ENCODE measurements around the gene CARM1.
"Not testable (repeated sequence)": the region's sequence is repeated elsewhere in the genome, so short reads cannot be mapped to it uniquely, and the experiment has no call there.

The CARM1 gene

DNA sequence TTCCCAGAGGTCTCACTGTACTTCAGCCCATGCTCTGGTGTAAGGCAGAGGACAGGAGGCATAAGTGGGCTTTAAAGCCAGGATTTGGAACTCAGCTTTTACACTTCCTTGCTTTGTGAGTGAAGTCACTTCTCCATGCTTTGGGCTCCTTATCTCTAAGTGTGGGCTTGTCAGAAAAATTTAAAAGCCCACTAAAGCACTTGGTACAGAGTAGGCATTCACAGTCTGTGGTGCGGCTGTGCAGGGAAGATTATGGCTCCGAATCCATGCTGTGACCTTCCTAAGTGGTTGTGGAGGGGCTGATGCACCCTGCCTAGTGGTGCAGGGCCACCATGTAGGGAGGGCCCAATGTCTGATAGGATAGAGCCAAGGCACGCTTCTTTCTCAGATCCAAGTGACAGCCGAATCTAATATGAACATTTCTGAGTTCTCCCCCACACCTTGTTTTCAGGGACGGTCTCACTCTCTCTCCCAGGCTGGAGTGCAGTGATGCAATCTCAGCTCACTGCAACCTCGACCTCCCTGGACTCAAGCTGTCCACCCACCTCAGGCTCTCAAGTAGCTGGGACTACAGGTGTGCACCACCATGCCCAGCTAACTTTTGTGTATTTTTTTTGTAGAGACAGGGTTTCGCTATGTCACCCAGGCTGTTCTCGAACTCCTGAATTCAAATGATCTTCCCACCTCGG, 64.2 kb downstream of the CARM1 start:
- DNase-seq = no peak

DNA sequence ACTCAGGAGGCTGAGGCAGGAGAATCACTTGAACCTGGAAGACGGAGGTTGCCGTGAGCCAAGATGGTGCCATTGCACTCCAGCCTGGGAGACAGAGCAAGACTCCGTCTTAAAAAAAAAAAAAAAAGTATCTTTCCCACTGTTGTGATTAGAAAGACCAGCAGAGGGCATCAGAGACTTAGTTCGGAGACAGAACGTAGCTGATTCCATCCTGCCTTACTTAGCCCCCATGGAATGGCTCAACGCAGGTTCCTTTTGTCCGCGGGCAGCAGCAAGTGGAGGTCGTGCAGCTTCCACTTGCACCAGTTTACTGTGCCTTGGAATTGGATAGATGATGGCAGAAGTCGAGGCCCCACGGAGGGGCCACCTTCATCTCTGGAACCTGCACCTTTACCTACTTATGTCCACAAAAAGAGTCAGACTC, 65.3 kb downstream of the CARM1 start:
- peak; percentile 73 to 94 (median 77) for DNase-seq

DNA sequence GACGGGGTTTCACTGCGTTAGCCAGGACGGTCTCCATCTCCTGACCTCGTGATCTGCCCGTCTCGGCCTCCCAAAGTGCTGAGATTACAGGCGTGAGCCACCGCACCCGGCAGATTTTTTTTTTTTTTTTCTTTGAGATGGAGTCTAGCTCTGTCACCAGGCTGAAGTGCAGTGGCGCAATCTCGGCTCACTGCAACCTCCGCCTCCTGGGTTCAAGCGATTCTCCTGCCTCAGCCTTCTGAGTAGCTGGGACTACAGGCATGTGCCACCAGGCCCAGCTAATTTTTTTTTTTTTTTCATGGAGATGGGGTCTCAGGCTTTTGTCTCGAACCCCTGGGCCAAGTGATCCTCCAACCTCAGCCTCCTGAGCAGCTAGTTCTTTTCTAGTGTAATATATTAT, 70.3 kb downstream of the CARM1 start:
- DNase-seq = not testable (repeated sequence)

DNA sequence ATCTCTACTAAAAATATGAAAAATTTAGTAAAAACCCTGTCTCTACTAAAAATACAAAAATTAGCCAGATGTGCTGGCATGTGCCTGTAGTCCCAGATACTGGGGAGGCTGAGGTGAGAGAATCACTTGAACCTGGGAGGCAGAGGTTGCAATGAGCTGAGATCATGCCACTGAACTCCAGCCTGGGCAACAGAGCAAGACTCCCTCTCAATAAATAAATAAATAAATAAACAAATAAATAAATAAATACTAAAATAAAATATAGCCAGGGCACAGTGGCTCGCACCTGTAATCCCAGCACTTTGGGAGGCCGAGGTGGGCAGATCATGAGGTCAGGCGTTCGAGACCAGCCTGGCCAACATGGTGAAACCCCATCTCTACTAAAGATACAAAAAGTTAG, 72.1 kb downstream of the CARM1 start:
- DNase-seq = not testable (repeated sequence)

GRCh38 chr19:10945264-10945663, 73.9 kb downstream of the CARM1 start:
- peak in 1 of 3 experiments; percentile 13 for DNase-seq

- no peak for DNase-seq
Measured at GRCh38 chr19:10946958-10947657, 75.8 kb downstream of the CARM1 start.

- DNase-seq = peak in 2 of 3 experiments; percentile 13 to 34
Measured at GRCh38 chr19:10952809-10953208, 81.5 kb downstream of the CARM1 start.

DNA sequence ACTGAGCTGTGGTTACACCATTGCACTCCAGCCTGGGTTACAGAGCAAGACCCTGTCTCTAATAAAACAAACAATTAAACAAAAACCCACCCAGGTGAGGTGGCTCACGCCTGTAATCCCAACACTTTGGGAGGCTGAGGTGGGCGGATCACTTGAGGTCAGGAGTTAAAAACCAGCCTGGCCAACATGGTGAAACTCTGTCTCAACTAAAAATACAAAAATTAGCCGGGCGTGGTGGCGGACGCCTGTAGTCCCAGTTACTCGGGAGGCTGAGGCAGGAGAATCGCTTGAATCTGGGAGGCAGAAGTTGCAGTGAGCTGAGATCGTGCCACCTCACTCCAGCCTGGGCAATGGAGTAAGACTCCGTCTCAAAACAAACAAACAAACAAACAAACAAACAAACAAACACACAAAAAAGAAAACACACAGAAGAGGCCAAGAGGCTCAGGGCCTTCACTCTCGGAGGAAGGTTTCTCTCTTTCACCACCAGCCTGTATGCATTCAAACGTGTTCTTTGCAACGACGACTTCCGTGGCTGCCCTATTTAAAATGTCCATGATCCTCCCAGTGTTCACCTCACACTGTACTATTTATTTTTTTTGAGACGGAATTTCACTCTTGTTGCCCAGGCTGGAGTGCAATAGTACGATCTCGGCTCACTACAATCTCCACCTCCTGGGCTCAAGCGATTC, 88.1 kb downstream of the CARM1 start:
- not testable (repeated sequence) for DNase-seq

DNA sequence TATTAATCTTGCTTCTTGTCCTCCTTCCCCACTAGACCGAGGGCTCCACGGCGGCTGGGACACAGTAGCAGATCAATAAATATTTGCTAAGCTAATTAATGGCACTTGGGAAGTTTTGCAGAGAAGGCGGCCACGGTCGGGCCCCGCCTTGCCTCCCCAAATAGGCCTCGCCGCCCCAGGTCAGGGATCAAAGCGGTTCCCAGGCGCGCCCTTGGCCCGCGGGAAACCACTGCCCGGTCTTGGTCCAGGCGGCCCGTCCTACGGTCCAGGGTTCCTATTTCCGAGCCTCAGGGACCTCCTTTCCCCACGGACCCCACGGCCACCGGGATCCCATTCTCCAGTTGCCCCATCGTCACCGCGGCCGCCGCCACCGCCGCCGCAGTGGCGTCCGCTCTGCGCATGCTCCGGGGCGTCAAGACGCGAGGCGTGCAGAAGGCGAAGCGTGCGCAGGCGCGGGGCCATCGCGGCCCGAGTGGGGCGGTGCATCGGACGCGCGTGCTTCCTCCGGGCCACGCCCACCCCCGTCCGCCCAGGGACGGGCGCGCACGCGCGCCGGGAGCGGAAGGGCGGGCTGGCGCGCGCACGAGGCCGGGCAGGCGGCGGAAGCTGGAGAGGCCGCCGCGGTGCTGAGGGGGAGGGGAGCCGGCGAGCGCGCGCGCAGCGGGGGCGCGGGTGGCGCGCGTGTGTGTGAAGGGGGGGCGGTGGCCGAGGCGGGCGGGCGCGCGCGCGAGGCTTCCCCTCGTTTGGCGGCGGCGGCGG, 89.1 kb downstream of the CARM1 start, which contains the start of gene SMARCA4:
Gene SMARCA4 (plus strand): TSS at position 717 of the 759 bp plus-strand sequence. CDS start 23,122 bp downstream, outside the sequence.
- DNase-seq = peak; percentile 95 to 99 (median 99)

- peak in 2 of 3 experiments; percentile 4 to 78 for DNase-seq
Measured at GRCh38 chr19:10961073-10961860, 89.9 kb downstream of the CARM1 start.

DNA sequence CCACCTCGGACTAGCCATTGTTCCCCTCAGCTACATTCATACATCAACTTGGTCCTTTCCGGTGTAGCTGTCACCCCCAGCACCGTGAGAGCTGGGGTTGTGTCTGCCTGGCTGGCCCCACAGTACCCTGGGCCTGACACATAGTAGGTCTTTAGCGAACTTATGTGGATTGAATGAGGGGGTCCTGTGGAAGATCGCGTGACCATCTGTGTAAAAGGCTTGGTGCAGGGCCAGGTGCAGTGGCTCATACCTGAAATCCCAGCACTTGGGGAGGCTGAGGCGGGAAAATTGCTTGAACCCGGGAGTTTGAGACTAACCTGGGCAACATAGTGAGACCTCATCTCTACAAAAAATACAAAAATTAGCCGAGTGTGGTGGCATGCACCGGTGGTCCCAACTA, 91.5 kb downstream of the CARM1 start:
- no peak for DNase-seq

- DNase-seq = no peak
Measured at GRCh38 chr19:10963865-10964264, 92.5 kb downstream of the CARM1 start.

- no peak for DNase-seq
Measured at GRCh38 chr19:10964903-10965302, 93.5 kb downstream of the CARM1 start.

GRCh38 chr19:10965398-10965797, 94.0 kb downstream of the CARM1 start:
- DNase-seq = no peak

DNA sequence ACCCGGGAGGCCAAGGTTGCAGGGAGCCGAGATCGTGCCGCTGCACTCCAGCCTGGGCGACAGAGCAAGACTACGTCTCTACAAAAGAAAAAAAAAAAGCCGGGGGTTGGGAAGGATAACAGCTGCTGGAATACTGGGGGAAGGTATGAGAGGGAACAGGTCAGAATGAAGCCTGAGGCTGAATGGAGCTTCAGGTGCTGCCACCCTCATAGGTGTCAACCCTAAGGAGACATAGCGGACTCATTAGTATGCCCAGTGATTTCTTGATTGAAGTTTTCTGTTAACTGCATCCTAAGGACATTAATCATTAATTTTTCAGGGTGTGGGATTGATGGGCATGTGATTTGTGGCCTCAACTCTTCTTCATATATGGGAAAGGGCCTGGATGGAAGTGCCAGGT, 95.5 kb downstream of the CARM1 start:
- DNase-seq = peak in 1 of 3 experiments; percentile 6

DNA sequence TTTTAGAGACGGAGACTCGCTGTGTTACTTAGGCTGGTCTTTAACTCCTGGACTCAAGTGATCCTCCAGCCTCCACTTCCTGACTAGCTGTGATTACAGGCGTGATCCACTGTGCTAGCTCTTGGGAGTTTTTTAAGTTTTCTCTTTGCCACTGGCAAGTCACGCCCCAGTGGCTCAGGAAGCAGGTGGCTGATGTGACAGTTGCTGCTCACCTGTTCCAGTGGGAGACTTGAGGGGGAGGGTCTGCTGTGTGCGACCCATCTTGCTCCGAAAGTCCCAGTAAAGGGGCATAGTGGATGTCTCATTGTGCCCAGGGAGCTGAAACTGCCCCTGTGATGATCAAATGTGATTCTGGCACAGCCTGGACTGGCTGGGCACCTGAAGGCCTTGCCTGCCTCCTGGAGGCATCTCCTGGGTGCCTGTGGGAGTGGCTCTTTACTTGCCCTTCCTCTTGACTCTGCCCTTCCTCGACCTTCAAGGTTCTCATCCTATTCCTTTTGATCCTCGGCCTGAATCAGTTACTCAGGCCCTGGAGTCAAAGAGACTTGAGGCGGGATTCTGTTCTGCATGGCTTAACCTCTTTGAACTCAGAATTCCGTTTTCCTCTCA, 97.3 kb downstream of the CARM1 start:
- peak in 2 of 3 experiments; percentile 34 to 35 for DNase-seq

DNA sequence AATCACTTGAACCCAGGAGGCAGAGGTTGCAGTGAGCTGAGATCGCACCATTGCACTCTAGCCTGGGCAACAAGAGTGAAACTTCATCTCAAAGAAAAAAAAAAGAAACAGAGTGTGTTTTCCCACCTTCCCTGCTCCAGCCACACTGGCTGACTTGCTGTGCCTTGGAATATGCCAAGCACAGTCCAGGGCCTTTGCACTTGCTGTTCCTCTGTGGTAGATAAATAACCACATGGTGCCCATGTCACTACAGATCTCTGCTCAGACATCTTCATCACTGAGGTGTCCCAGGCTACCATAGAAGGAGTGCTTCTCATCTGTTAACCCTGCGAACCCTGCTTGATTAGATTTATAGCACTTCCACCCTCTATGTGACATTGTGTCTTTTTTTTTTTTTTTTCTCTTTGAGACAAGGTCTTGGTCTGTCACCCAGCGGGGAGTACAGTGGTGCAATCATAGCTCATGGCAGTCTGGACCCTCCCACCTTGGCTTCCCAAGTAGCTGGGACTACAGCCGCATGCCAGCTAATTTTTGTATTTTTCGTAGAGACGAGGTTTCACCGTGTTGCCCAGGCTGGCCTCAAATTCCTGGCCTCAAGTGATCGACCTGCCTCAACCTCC, 99.9 kb downstream of the CARM1 start:
- no peak for DNase-seq
